Mesenteric fat pad (tissue), 1 donor: ENCODE measurements around the gene PGLYRP1. TPM values are rescaled to one million over a fixed set of nuclear protein-coding genes. Genes with fewer than 3 reads are reported as not detected.

Source experiments
- DNase-seq: peaks from one replicate; pipeline ENCODE4 v3.0.0-alpha.2; 2020; ENCODE audit warnings: low spot score
- total RNA-seq: library from RNA; stranded (reverse); fragmentation: NEBNext Ultra II Directional; extraction: Animal tissue kit (Norgen Biotek cat#: 25700); gene quantifications from one replicate; pipeline ENCODE4 v1.2.1, GENCODE V29; 2021
- donor health status: DM: yes; HTN: yes; CAD: no.

The PGLYRP1 gene
- total RNA-seq, 1 donor from 2014 or later, result 1.6 TPM

DNA sequence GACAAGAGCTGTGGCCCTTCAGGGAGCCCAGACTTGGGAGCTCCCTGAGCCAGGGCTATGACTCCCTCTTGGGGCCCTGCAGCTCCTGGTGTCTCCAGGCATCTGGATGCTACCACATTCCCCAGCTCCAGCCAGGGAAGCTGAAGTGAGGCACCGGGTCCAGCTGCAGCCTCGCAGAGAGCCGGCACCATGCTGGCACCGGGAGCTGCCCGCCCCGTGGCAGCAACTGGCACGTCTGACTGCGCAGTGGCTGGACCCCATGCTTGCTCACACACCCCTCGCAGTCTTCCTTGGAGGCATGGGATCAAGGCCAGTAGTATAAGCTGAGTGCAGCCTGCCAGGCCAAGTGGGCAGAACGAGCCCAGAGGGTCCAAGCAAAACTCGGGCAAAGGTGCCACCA lies 10.5 kb upstream of the PGLYRP1 start:
- peak; percentile 59 for DNase-seq

DNA sequence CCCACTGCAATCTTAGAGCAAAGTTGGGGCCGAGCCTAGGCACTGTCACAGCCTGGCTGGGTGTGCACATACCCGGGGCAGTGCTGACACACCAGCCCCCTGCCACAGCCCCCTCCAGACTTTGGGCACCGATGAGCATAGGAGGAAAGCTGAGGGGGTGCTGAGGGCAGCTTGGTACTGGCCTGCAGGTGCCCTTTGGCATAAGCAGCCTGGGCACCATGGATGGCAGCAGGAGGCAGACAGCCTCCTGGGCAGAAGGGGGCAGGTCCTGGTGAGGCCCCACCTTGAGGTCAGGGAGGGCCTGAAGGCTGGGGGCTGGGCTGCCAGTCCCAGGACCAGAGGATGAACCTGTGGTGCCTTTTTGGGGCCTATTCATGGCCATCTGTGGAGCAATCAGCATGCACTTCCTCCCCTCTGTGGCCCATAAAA lies 9.8 kb upstream of the PGLYRP1 start:
- DNase-seq, result peak; percentile 51

DNA sequence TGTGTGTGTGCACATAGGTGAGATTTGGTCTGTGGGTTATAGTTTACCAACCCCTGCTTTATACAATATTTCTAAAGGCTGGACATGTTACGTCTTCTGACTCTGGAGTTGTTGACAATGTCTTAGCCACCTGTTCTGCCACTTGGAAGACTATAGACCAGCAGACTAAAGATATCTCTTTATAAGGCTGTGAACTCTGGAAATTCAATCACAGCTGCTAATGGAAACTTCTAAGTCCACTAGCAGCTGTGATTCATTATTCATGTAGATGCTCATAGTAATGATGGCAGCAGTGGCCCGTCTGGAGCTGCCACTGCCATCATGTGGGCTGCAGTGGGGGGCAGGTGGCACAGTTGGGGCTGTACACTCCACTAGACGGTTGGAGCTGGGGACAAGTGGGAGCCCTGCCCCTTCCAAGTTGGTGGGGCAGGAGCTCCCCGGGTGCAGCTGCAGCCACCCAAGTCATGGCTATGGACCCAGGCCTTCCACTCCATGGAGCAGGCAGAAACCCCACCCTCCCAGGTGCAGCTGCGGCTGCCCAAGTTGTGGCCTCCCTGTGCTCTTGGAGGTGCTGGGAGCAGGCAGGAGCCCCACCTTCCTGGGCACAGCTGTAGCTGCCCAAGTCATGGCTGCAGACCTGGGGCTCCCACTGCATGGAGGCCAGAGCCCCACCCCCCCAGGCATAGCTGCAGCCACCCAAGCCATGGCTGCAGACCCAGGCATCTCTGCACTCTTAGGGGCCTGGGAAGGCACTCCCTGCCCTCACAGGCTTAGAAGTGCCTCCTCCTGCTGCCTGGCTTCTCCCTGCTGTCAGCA lies 9.1 kb upstream of the PGLYRP1 start:
- peak; percentile 69 for DNase-seq

GRCh38 chr19:46030812-46031550 lies 8.1 kb upstream of the PGLYRP1 start:
- DNase-seq, result peak; percentile 33

DNA sequence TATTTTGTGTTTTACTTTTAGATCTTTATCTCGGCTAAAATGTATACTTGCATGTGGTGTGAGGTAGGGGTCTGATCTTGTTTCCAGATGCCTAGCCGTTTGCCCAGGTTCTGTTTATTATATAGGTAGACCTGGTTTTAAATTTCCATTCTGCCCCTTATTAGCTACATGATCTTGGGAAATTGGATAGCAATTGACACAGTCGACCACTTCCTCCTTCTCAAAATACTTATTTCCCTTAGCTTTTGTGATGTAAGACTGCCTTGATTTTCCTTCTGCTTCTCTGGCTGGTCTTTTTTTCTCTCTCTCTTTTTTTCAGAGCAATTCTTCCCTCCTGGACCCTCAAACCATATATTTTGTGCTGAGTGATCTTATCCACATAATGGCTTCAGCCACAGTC lies 3.0 kb upstream of the PGLYRP1 start:
- DNase-seq, result no peak

- no peak for DNase-seq
Measured at GRCh38 chr19:46023311-46023779, 492 bp upstream of the PGLYRP1 start.

DNA sequence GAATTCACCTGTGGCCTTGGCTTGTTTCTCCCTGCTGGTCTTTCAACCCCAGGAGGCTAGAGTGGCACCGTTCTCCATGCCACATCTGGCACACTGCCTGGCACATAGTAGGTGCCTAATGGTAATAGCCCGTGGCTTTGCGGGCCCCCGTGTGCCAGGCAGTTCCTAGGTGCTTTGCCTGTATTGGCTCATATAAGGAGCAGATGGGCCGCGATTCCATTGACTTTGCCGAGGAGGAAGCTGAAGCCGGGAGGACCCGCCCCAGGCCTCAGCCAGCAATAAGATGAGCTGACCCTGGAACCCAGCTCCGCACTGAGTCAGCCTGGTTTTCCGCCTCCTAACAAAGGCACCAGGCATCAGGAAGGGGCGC lies 807 bp downstream of the PGLYRP1 start:
- no peak for DNase-seq

DNA sequence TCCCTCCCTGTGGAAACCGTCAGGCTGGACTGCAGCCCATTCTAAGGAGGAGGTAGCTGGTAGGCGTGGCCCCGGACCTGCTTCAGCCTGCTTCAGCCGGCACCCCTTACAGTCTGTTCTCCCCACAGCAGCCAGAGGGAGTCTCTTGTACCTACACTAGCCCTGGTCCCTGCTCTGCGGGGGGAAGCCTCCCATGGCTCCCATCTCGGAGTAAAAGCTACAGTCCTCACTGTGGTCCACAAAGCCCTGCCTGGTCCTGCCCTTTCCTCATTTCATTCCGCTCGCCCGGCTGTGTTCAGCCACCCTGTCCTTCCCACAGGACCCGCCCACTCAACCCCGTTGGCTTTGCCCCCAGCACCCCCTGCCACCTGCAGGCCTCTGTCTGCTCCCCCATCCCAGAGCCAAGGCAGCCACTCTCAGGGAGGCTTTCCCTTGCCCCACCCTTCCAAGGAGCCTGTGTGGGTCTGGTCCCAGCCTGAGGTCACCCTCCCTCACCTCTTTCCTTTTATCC lies 1.3 kb downstream of the PGLYRP1 start:
- peak; percentile 76 for DNase-seq

DNA sequence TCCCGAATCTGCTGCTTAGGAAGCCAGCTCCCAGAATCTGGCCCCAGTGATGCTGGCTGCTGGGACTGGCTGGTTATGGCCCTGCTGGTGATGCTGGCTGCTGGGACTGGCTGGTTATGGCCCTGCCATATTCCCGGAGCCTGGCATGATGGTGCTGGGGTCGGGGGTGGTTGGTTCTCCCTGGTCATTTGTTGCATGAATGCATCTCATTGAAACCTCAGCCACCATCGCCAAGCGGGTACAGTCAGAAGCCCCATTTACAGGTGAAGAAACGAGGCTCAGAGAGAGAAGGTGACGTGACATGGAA lies 2.1 kb downstream of the PGLYRP1 start:
- DNase-seq, result peak; percentile 65

DNA sequence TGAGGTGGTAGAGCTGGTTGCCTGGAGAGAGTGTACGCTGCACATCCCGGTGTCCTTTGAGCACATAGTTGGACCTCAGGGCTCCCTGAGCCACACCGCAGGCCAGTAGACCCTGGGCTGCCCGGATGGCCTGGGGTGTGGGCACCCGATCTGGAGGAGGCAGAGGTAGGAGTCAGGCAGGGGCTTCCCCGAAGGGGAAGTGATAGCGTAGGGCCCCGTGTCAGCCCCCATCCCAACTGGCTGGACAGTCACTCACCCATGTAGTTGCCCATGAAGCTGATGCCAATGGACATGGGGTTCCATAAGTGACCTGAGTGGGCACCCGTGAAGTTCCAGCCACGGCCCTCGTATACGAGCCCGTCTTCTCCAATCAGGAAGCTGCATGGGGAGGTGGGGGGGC lies 3.6 kb downstream of the PGLYRP1 start:
- DNase-seq, result peak; percentile 73

- peak; percentile 80 for DNase-seq
Measured at GRCh38 chr19:46018729-46019251, 4.1 kb downstream of the PGLYRP1 start.

DNA sequence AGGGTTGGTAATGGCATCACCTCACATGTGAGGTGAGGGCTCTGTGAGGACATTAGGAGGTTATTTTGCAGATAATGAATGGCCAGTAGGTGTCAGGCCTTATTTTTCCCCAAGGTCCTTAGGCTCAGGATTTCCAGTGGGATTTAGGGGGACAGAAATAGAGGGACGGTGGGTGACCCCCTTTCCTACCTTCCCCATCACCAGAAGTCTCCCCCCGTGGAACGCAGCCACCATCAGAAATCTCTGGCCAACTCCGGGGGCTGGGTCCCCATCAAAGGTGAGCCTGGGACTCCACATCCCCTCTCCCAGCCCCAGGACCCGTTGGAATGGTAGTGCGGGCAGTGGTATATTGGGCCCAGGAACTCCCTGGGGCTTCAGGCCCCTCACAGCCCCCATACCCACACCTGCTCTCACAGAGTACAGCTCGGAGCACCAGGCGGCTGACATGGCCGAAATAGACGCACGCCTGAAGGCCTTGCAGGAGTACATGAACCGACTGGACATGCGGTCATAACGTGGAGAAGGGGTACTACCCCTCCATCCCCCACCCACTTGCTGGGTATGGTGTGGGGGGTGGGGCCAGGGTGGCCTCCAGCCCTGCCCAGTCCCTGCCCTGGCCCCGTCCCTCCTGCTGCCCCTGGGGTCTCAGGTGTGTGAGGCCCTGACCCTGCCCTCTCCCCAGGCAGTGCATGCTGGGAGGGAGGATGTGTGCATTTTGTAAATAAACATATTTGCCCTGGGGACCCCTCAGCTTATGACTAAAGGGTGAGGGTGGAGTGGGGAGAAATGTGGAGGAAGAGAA lies 4.8 kb downstream of the PGLYRP1 start:
- no peak for DNase-seq

DNA sequence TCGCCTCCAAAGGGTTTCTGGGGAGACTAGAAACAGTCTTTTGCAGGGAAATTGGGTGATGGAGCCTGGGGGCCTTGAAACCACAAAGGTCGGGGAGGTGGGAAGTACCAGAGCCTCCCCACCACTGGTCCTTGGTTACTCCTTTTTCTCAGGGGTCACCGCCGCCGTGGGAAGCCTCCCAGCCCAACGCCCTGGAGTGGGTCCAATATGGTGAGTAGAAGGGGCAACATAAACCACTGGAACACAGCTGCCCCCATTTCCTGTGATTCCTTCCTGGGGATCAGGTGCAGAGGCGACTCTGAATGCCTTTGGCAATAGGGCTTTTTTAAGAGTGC lies 5.8 kb downstream of the PGLYRP1 start:
- no peak for DNase-seq

- DNase-seq, result no peak
Measured at GRCh38 chr19:46016426-46017094, 6.3 kb downstream of the PGLYRP1 start.

GRCh38 chr19:46015687-46016425 lies 7.0 kb downstream of the PGLYRP1 start:
- DNase-seq, result no peak

DNA sequence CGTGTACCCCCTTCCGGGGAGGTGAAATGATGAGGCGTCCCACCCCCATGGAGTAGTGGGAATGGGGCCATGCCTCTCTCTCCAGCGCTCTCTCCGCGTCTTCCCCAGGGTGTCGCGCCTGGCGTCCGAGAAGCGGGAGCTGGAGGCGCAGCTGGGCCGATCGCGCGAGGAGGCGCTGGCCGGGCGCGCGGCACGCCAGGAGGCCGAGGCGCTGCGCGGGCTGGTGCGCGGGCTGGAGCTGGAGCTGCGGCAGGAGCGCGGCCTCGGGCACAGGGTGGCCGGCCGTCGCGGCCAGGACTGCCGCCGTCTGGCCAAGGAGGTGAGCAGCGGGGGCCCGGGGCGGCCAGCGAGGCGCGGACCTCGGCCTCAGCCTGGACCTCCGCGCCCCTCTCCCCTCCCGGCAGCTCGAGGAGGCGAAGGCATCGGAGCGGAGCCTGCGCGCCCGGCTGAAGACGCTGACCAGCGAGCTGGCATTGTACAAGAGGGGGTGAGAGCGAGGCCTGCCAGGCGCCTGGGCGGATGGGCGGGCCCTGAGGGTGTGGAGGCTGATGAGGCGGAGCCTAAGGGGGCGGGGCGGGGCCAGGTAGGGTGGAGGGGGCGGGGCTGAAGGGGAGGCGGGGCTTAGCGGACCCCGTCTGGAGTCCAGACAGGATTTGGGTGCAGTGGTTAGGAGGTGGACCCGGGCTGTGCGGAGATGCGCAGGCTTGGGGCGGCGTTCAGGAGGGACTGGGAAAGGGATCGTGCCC lies 7.7 kb downstream of the PGLYRP1 start:
- DNase-seq, result no peak

GRCh38 chr19:46014534-46014933 lies 8.3 kb downstream of the PGLYRP1 start:
- no peak for DNase-seq

DNA sequence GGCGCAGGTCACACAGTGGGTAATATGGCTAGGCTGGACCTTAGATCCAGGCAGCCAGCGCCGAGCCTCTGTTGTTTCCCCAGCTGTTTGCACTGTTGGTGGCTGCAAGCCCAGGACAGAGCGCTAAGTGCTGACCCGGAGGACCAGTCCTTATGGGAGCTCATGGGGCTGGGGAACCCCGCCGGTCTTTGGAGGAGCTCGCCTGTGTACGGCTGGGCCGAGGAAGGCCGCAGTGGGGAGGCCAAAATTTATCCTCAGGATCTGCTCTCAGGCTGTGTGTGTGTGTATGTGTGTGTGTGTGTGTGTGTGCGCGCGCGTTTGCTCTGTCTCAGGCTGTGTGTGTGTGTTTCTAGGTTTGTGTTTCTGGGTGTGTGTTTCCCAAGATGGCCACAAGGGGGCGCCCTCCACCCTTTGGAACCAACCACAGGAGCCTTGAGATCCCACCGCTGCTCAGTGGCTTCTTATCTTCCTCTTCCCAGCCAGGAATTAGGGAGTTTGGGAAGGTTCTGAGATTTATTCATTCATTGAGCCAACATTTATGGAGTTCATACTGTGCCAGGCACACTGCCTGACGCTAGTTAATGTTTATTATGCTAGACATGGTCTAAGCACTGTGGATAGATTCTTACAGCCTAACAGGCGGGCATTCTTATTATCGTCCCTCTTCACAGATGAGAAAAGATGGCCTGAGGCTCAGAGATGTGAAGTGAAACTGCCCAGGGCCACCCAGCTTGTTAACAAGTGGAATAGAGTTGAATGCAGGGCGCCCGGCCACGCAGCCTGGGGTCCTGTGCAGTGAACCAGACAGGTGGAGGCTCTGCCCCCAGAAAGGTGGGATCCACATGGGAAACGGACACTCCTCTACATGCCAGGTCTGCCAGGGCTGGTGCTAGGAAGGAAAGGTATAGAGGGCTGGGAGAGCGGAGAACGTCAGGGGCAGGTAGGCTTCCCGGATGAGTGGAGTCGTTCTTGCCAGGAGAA lies 13.0 kb downstream of the PGLYRP1 start:
- DNase-seq, result no peak
